Caco-2 (cell line): Measurements from ENCODE around the gene LRRFIP1. TPM values are rescaled to one million over a fixed set of nuclear protein-coding genes. Genes with fewer than 3 reads are reported as not detected.

Source experiments
- BruUV-seq: library from RNA; stranded (reverse); fragments of 400-500 nt; replicated peaks from 2 replicates; lab custom pipeline; 2021; lab: Mats Ljungman, UMichigan
- CTCF ChIA-PET: fragments of 300-600 bp; sonication (Branson Sonifier 250); formaldehyde crosslinking; loops from one replicate; lab custom pipeline; 2022; ENCODE audit warnings: antibody characterized with exemption; lab: Charles Lee
- POLR2A ChIA-PET: fragments of 300-600 bp; sonication (Branson Sonifier 250); formaldehyde crosslinking; loops from one replicate; lab custom pipeline; 2022; ENCODE audit warnings: antibody characterized with exemption; lab: Charles Lee
- DNase-seq, 2 experiments: peaks; one replicate each; pipeline versions ENCODE4 v3.0.0 to v3.0.0-alpha.2; 2020 to 2022
- H3K27me3 ChIP-seq: replicated peaks from 2 replicates; pipeline ENCODE4 v1.6.0; 2011; ENCODE audit warnings: low read length; ENCODE audit not compliant: control insufficient read depth, insufficient read depth
- H3K36me3 ChIP-seq: 2 replicates; pipeline ENCODE4 v1.5.1; 2011; ENCODE audit warnings: low read length; ENCODE audit not compliant: control insufficient read depth, insufficient read depth
- H3K4me1 ChIP-seq: fragments of 250-450 bp; sonication (Bioruptor Pico); 2 replicates; pipeline ENCODE4 v1.5.1; 2020; ENCODE audit warnings: mild to moderate bottlenecking
- H3K4me3 ChIP-seq: 2 replicates; pipeline ENCODE4 v1.5.1; 2011; ENCODE audit warnings: low read depth, mild to moderate bottlenecking, control low read depth, low read length
- H3K9me3 ChIP-seq: fragments of 250-450 bp; sonication (Bioruptor Pico); 2 replicates; pipeline ENCODE4 v1.5.1; 2020; ENCODE audit warnings: mild to moderate bottlenecking, moderate library complexity
- H3K27ac Mint-ChIP-seq: one replicate; pipeline ENCODE4 v1.8.0; 2022; ENCODE audit warnings: mixed read lengths; ENCODE audit not compliant: unreplicated experiment
- H3K27me3 Mint-ChIP-seq: one replicate; pipeline ENCODE4 v1.8.0; 2022; ENCODE audit warnings: mixed read lengths; ENCODE audit not compliant: insufficient read depth, unreplicated experiment
- H3K36me3 Mint-ChIP-seq: one replicate; pipeline ENCODE4 v1.8.0; 2022; ENCODE audit warnings: mild to moderate bottlenecking, mixed read lengths; ENCODE audit not compliant: insufficient read depth, unreplicated experiment
- H3K4me1 Mint-ChIP-seq: one replicate; pipeline ENCODE4 v1.8.0; 2022; ENCODE audit warnings: low read depth, mixed read lengths; ENCODE audit not compliant: unreplicated experiment
- H3K4me3 Mint-ChIP-seq: one replicate; pipeline ENCODE4 v1.8.0; 2022; ENCODE audit warnings: mild to moderate bottlenecking, moderate library complexity, mixed read lengths; ENCODE audit not compliant: unreplicated experiment
- H3K9me3 Mint-ChIP-seq: one replicate; pipeline ENCODE4 v1.8.0; 2022; ENCODE audit warnings: mixed read lengths; ENCODE audit not compliant: unreplicated experiment
- intact Hi-C: fragments of 100-400 bp; cut with micrococcal nuclease; formaldehyde crosslinking; loops from one replicate; pipeline ENCODE4 v1.10.0; 2022; ENCODE audit not compliant: unreplicated experiment
- total RNA-seq: library from RNA; stranded (reverse); gene quantifications from 2 replicates; pipeline ENCODE4 v1.2.3, GENCODE V29; 2022
- TF ChIP-seq, protein P1 (sequence below), 2 experiments: fragments of 200-600 bp in 1 of 2; IDR thresholded peaks; 1 replicate in 1 of 2; 2 replicates in 1 of 2; pipeline versions ENCODE4 v1.5.1 to v1.8.0; 2011 to 2022; ENCODE audit warnings: antibody characterized with exemption in 1 of 2, control low read depth in 1 of 2, inconsistent platforms in 1 of 2, low read depth in 1 of 2, low read length in 1 of 2, mild to moderate bottlenecking in 1 of 2, moderate library complexity in 1 of 2; ENCODE audit not compliant: insufficient read depth in 1 of 2, severe bottlenecking in 1 of 2, unreplicated experiment in 1 of 2

Gene LRRFIP1
- total RNA-seq, 1 experiment from 2014 or later = 37.1 TPM

DNA sequence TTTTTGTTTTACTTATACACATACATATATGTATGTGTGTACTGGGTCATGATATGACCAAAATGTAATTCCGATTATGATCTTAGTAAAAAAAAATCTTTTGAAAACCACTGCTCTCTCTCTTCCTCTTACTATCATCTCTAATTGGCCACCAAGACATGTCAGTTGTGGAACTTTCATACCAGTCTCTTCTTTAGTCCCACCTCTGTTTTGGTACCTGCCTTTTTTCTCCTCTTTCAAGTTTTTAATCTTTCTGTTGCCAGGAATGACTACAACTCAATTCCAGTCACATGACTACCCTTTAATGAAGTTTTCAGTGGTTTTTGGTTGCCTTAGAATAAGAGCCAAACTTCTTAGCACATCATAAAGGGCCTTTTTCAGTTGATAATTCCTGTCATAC lies 188.2 kb downstream of the LRRFIP1 start:
- no peak overlapping the region for H3K4me3 ChIP-seq
- peaks cover 12% of the 10 kb centered on the region for H3K27me3 Mint-ChIP-seq
- POLR2A ChIA-PET = no interaction called here

DNA sequence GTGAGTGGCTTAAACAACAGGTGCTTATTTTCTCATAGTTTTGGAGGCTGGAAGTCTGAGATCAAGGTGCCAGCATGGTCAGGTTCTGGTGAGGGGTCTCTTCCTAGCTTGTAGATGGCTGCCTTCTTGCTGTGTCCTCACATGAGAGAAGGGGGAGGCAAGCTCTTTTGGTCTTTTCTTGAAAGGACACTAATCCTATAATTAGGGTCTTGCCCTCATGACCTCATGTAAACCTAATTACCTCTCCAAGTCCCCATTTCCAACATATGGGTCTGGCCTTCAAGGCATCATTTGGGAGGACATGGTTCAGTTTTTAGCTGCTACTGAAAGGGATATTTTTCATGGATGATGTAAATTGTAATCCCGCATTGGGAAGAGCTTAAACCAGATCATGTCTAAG lies 189.1 kb downstream of the LRRFIP1 start:
- H3K27ac Mint-ChIP-seq = no peak overlapping the region
- H3K27me3 Mint-ChIP-seq = peaks cover 12% of the 10 kb centered on the region
- Histone ChIP-seq H3K36me3 (no peaks in the 10 kb centered on the region), H3K27me3 (no peaks in the 10 kb centered on the region), H3K4me3 (no peak overlapping the region), H3K9me3 (no peaks in the 10 kb centered on the region), H3K4me1 (no peaks in the 10 kb centered on the region)
- CTCF ChIA-PET = no interaction called here
- POLR2A ChIA-PET = no interaction called here
- TF ChIP-seq, protein P1, sequence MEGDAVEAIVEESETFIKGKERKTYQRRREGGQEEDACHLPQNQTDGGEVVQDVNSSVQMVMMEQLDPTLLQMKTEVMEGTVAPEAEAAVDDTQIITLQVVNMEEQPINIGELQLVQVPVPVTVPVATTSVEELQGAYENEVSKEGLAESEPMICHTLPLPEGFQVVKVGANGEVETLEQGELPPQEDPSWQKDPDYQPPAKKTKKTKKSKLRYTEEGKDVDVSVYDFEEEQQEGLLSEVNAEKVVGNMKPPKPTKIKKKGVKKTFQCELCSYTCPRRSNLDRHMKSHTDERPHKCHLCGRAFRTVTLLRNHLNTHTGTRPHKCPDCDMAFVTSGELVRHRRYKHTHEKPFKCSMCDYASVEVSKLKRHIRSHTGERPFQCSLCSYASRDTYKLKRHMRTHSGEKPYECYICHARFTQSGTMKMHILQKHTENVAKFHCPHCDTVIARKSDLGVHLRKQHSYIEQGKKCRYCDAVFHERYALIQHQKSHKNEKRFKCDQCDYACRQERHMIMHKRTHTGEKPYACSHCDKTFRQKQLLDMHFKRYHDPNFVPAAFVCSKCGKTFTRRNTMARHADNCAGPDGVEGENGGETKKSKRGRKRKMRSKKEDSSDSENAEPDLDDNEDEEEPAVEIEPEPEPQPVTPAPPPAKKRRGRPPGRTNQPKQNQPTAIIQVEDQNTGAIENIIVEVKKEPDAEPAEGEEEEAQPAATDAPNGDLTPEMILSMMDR (IDR thresholded peaks at IDR 0.05; ENCODE audit: insufficient read depth in 1 of 2, low read depth in 1 of 2, low read length in 1 of 2, severe bottlenecking in 1 of 2, unreplicated experiment in 1 of 2) = no peak
- H3K9me3 Mint-ChIP-seq = no peaks in the 10 kb centered on the region
- DNase-seq = no peak
- intact Hi-C loops = no loop called here
- H3K4me1 Mint-ChIP-seq = no peaks in the 10 kb centered on the region
- BruUV-seq = no TSS peak
- H3K36me3 Mint-ChIP-seq = no peaks in the 10 kb centered on the region
- no peak overlapping the region for H3K4me3 Mint-ChIP-seq

More for the DNA sequence above, 188.2 kb downstream of the LRRFIP1 start:
- no peaks in the 10 kb centered on the region for H3K36me3 ChIP-seq
- Mint-ChIP-seq H3K36me3 (no peaks in the 10 kb centered on the region), H3K4me1 (no peaks in the 10 kb centered on the region), H3K27ac (no peak overlapping the region), H3K9me3 (no peaks in the 10 kb centered on the region), H3K4me3 (no peak overlapping the region)
- intact Hi-C loops = no loop called here
- CTCF ChIA-PET = no interaction called here
- no TSS peak for BruUV-seq
- H3K27me3 ChIP-seq = no peaks in the 10 kb centered on the region
- no peak for DNase-seq
- H3K4me1 ChIP-seq = no peaks in the 10 kb centered on the region
- TF ChIP-seq, protein P1 (IDR thresholded peaks at IDR 0.05; ENCODE audit: insufficient read depth in 1 of 2, low read depth in 1 of 2, low read length in 1 of 2, severe bottlenecking in 1 of 2, unreplicated experiment in 1 of 2) = no peak
- no peaks in the 10 kb centered on the region for H3K9me3 ChIP-seq

DNA sequence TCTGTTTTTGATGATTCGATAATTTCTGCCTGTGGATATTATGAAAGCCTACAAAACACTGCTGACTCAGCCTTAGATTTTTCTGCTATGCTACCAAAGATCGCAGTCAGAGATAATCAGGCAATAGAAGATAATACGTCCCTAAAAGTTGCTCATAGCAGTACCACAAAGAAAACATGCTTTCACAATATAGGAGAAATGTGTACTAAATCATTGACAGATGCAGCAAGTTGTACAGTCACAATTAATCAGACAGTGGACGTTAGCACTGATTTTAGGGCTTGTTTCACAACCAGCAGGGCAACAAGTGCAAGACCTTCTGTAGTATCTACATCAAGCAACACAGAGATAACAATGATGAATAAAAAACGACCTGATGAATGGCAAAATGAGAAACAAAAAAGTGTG lies 190.7 kb downstream of the LRRFIP1 start:
- H3K4me3 Mint-ChIP-seq = no peak overlapping the region
- no peaks in the 10 kb centered on the region for H3K36me3 Mint-ChIP-seq
- DNase-seq = no peak
- TF ChIP-seq, protein P1 (IDR thresholded peaks at IDR 0.05; ENCODE audit: insufficient read depth in 1 of 2, low read depth in 1 of 2, low read length in 1 of 2, severe bottlenecking in 1 of 2, unreplicated experiment in 1 of 2) = no peak
- intact Hi-C loops = no loop called here
- CTCF ChIA-PET = no interaction called here
- H3K27me3 Mint-ChIP-seq = peaks cover 4% of the 10 kb centered on the region
- Histone ChIP-seq H3K4me1 (no peaks in the 10 kb centered on the region), H3K9me3 (no peaks in the 10 kb centered on the region), H3K4me3 (no peak overlapping the region), H3K36me3 (no peaks in the 10 kb centered on the region), H3K27me3 (no peaks in the 10 kb centered on the region)
- POLR2A ChIA-PET = no interaction called here
- H3K27ac Mint-ChIP-seq = no peak overlapping the region
- no TSS peak for BruUV-seq
- no peaks in the 10 kb centered on the region for H3K9me3 Mint-ChIP-seq
- no peaks in the 10 kb centered on the region for H3K4me1 Mint-ChIP-seq
